HCT116 (cell line): ENCODE data around the gene DAGLB. TPM values are rescaled to one million over a fixed set of nuclear protein-coding genes. Genes with fewer than 3 reads are reported as not detected.

Source experiments
- ATAC-seq: fragments of 200-7000 bp; cut with Tn5 transposase; 2 replicates; pipeline ENCODE4 v1.9.1; 2020; ENCODE audit warnings: mild to moderate bottlenecking, moderate library complexity
- BruUV-seq: library from RNA; stranded (reverse); fragments of 400-500 nt; replicated peaks from 2 replicates; lab custom pipeline; 2021; lab: Mats Ljungman, UMichigan
- CTCF ChIA-PET: fragments of 300-600 bp; sonication (Branson Sonifier 250); formaldehyde crosslinking; loops from one replicate; lab custom pipeline; 2021; ENCODE audit warnings: antibody characterized with exemption; lab: Charles Lee
- POLR2A ChIA-PET: fragments of 300-600, 350-600 bp; sonication (Branson Sonifier 250); formaldehyde crosslinking; loops from one replicate; lab custom pipeline; 2021; ENCODE audit warnings: antibody characterized with exemption; lab: Charles Lee
- RAD21 ChIA-PET, 2 experiments: fragments of 300-600 bp; sonication (Branson Sonifier 250); formaldehyde crosslinking; loops; one replicate each; lab custom pipeline; 2023; ENCODE audit warnings: low total read pairs in 2 of 2; ENCODE audit not compliant: uncharacterized antibody in 2 of 2, unreplicated experiment in 2 of 2, low non-redundant PET in 1 of 2; lab: Charles Lee
- DNase-seq: peaks from one replicate; pipeline ENCODE4 v3.0.0-alpha.2; 2010; ENCODE audit warnings: low read depth, low spot score
- H2AFZ ChIP-seq: fragments of 200-600 bp; shearing (Covaris generic), sonication (generic); 2 replicates; pipeline ENCODE4 v1.6.1; 2017; ENCODE audit warnings: low read depth, mixed run types, mixed read lengths, antibody characterized with exemption, low read length; ENCODE audit not compliant: poor library complexity, severe bottlenecking
- H3K27ac ChIP-seq: 2 replicates; pipeline ENCODE4 v1.5.1; 2012; ENCODE audit warnings: low read depth, low read length
- H3K27me3 ChIP-seq: fragments of 200-600 bp; sonication (generic); 2 replicates; pipeline ENCODE4 v1.6.1; 2016; ENCODE audit warnings: mixed run types, low read length, mixed read lengths; ENCODE audit not compliant: insufficient read depth
- H3K36me3 ChIP-seq, 2 experiments: fragments of 200-500 bp in 1 of 2; fragments of 200-600 bp in 1 of 2; sonication (Bioruptor generic) in 1 of 2; sonication (generic) in 1 of 2; 2 replicates each; pipeline versions ENCODE4 v1.5.1 to v1.6.1; 2014 to 2016; ENCODE audit warnings: low read length in 2 of 2, inconsistent platforms in 1 of 2, mixed read lengths in 1 of 2, mixed run types in 1 of 2; ENCODE audit not compliant: insufficient read depth in 2 of 2, control insufficient read depth in 1 of 2
- H3K4me1 ChIP-seq, 2 experiments: fragments of 200-600 bp in 1 of 2; sonication (generic) in 1 of 2; 2 replicates each; pipeline versions ENCODE4 v1.5.1 to v1.6.1; 2012 to 2017; ENCODE audit warnings: low read length in 2 of 2, inconsistent platforms in 1 of 2, mild to moderate bottlenecking in 1 of 2, mixed read lengths in 1 of 2, mixed run types in 1 of 2, moderate library complexity in 1 of 2; ENCODE audit not compliant: insufficient read depth in 2 of 2, control insufficient read depth in 1 of 2
- H3K4me2 ChIP-seq: fragments of 200-600 bp; sonication (generic); 2 replicates; pipeline ENCODE4 v1.6.1; 2017; ENCODE audit warnings: mixed run types, low read length, mixed read lengths
- H3K4me3 ChIP-seq, 2 experiments: fragments of 200-600 bp in 1 of 2; sonication (generic) in 1 of 2; replicated peaks in 1 of 2; 2 replicates each; pipeline ENCODE4 v1.5.1; 2011 to 2016; ENCODE audit warnings: low read length in 2 of 2, control low read depth in 1 of 2, low read depth in 1 of 2, mild to moderate bottlenecking in 1 of 2, mixed read lengths in 1 of 2, mixed run types in 1 of 2
- H3K79me2 ChIP-seq: fragments of 200-600 bp; sonication (generic); 2 replicates; pipeline ENCODE4 v1.6.1; 2017; ENCODE audit warnings: mild to moderate bottlenecking, mixed run types, low read length, moderate library complexity, mixed read lengths; ENCODE audit not compliant: insufficient read depth
- H3K9ac ChIP-seq: fragments of 200-600 bp; sonication (generic); 2 replicates; pipeline ENCODE4 v1.6.1; 2016; ENCODE audit warnings: low read length, mixed read lengths
- H3K9me2 ChIP-seq: fragments of 200-600 bp; sonication (generic), shearing (Covaris generic); 2 replicates; pipeline ENCODE4 v1.6.1; 2017; ENCODE audit warnings: mixed run types, mild to moderate bottlenecking, moderate library complexity; ENCODE audit not compliant: insufficient read depth
- H3K9me3 ChIP-seq, 2 experiments: fragments of 200-500 bp in 1 of 2; fragments of 200-600 bp in 1 of 2; sonication (Bioruptor generic) in 1 of 2; sonication (generic) in 1 of 2; 2 replicates each; pipeline ENCODE4 v1.6.1; 2014 to 2017; ENCODE audit warnings: low read length in 2 of 2, mixed read lengths in 2 of 2, inconsistent platforms in 1 of 2, low read depth in 1 of 2, mild to moderate bottlenecking in 1 of 2, mixed run types in 1 of 2, moderate library complexity in 1 of 2; ENCODE audit not compliant: control insufficient read depth in 1 of 2, insufficient read depth in 1 of 2
- H4K20me1 ChIP-seq: fragments of 200-600 bp; sonication (generic), shearing (Covaris generic); 2 replicates; pipeline ENCODE4 v1.6.1; 2017; ENCODE audit warnings: mixed run types, mild to moderate bottlenecking, moderate library complexity; ENCODE audit not compliant: insufficient read depth
- ATF3 ChIP-seq: IDR thresholded peaks from 2 replicates; pipeline ENCODE4 v1.6.1; 2012
- CBX3 ChIP-seq: IDR thresholded peaks from 2 replicates; pipeline ENCODE4 v1.6.1; 2012; ENCODE audit warnings: low read depth
- CEBPB ChIP-seq: IDR thresholded peaks from 2 replicates; pipeline ENCODE4 v1.6.1; 2012; ENCODE audit warnings: low read depth
- CTCF ChIP-seq, 3 experiments: fragments of 200-600 bp in 1 of 3; sonication (generic) in 1 of 3; IDR thresholded peaks in 2 of 3; conservative IDR thresholded peaks in 1 of 3; 2 replicates each; pipeline ENCODE4 v1.5.1; 2012 to 2017; ENCODE audit warnings: low read depth in 2 of 3, low read length in 2 of 3, antibody characterized with exemption in 1 of 3, borderline replicate concordance in 1 of 3, control low read depth in 1 of 3, mild to moderate bottlenecking in 1 of 3, mixed read lengths in 1 of 3, mixed run types in 1 of 3, moderate library complexity in 1 of 3; ENCODE audit not compliant: insufficient read depth in 1 of 3
- ELF1 ChIP-seq: IDR thresholded peaks from 2 replicates; pipeline ENCODE4 v1.6.1; 2012; ENCODE audit warnings: low read depth, borderline replicate concordance
- EZH2 ChIP-seq: fragments of 200-600 bp; sonication (generic); IDR thresholded peaks from 2 replicates; pipeline ENCODE4 v1.6.1; 2017; ENCODE audit warnings: antibody characterized with exemption, mixed run types
- EZH2phosphoT487 ChIP-seq: fragments of 200-600 bp; IDR thresholded peaks from 2 replicates; pipeline ENCODE4 v1.6.1; 2018; ENCODE audit warnings: antibody characterized with exemption, borderline replicate concordance
- JUND ChIP-seq: IDR thresholded peaks from 2 replicates; pipeline ENCODE4 v1.6.1; 2012
- MAX ChIP-seq: IDR thresholded peaks from 2 replicates; pipeline ENCODE4 v1.6.1; 2012
- POLR2AphosphoS5 ChIP-seq: IDR thresholded peaks from 2 replicates; pipeline ENCODE4 v1.6.1; 2011; ENCODE audit warnings: mild to moderate bottlenecking, low read depth, low read length, moderate library complexity
- REST ChIP-seq: IDR thresholded peaks from 2 replicates; pipeline ENCODE4 v1.6.1; 2012; ENCODE audit warnings: low read depth
- ZBTB33 ChIP-seq: IDR thresholded peaks from 2 replicates; pipeline ENCODE4 v1.6.1; 2011; ENCODE audit warnings: mild to moderate bottlenecking, low read length, moderate library complexity; ENCODE audit not compliant: insufficient replicate concordance; ENCODE audit errors: extremely low read depth
- ZFX ChIP-seq: fragments of 450-650 bp; IDR thresholded peaks from 2 replicates; pipeline ENCODE4 v1.6.1; 2017
- ZNF274 ChIP-seq: fragments of 200-500 bp; sonication (Bioruptor generic); IDR thresholded peaks from 2 replicates; pipeline ENCODE4 v1.6.1; 2014; ENCODE audit warnings: mild to moderate bottlenecking, low read depth, low read length, inconsistent platforms
- intact Hi-C: fragments of 100-400 bp; cut with micrococcal nuclease; formaldehyde crosslinking; loops from 2 replicates; pipeline ENCODE4 v1.10.0; 2022
- total RNA-seq: library from RNA; stranded (reverse); gene quantifications from one replicate; pipeline ENCODE4 v1.2.1, GENCODE V29; 2021; ENCODE audit not compliant: unreplicated experiment

Gene DAGLB
- total RNA-seq, 1 experiment from 2014 or later, result 30.2 TPM

GRCh38 chr7:6398943-6399342 lies 48.8 kb downstream of the DAGLB start:
- ChIA-PET RAD21 (no interaction called here), POLR2A (no interaction called here), CTCF (no interaction called here)
- Histone ChIP-seq H2AFZ (no peak overlapping the region), H3K9ac (no peak overlapping the region), H3K79me2 (peaks cover 85% of the 10 kb centered on the region), H4K20me1 (peaks cover 9% of the 10 kb centered on the region; the same call in 1 of the 2 replicates), H3K9me3 (no peaks in the 10 kb centered on the region), H3K4me2 (no peak overlapping the region), H3K27ac (no peak overlapping the region), H3K36me3 (peaks cover 23% of the 10 kb centered on the region in 2 experiments; a peak in 3 of 4 replicates), H3K4me1 (peaks cover 2 to 10% of the 10 kb centered on the region in 2 experiments), H3K27me3 (no peaks in the 10 kb centered on the region), H3K4me3 (no peak overlapping the region), H3K9me2 (no peaks in the 10 kb centered on the region)
- ATAC-seq, result no peak
- BruUV-seq, result no TSS peak
- DNase-seq, result no peak
- intact Hi-C loops, result no loop called here
- no peak for TF ChIP-seq CBX3
- no peak for TF ChIP-seq CEBPB
- no peak for TF ChIP-seq EZH2phosphoT487
- TF ChIP-seq REST, result no peak
- TF ChIP-seq ZFX, result no peak
- no peak for TF ChIP-seq ATF3
- no peak for TF ChIP-seq MAX
- TF ChIP-seq EZH2, result no peak
- no peak for TF ChIP-seq JUND
- no peak for TF ChIP-seq CTCF (IDR thresholded peaks at IDR 0.05 in 2 of 3, conservative IDR thresholded peaks at IDR 0.05 in 1 of 3; ENCODE audit: borderline replicate concordance in 1 of 3, insufficient read depth in 1 of 3, low read depth in 2 of 3, low read length in 2 of 3)
- TF ChIP-seq POLR2AphosphoS5, result no peak
- no peak for TF ChIP-seq ELF1
- no peak for TF ChIP-seq ZBTB33
- TF ChIP-seq ZNF274, result no peak
